ENCODE data around the gene ZCCHC14.

Gene ZCCHC14

DNA sequence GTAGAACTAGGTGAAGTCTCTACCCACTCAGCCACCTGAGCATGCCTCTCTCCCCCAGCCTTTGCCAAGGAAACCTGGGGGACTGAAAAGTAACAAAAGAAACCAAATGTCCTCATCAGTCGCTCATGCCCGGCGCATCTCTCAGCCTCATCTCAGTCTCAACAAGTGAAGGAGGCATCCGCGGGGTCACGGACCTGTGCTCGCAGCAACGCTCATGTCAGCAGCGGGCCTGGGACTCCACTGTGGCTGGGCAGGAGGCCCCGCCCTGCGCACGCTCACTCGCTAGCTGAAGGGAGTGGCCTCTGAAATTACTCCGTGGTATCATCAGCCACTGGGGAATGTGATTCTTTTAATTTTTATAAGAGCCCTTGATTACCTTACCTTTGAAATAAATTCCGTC lies 69.4 kb downstream of the ZCCHC14 start:
- DNase-seq: no peak

DNA sequence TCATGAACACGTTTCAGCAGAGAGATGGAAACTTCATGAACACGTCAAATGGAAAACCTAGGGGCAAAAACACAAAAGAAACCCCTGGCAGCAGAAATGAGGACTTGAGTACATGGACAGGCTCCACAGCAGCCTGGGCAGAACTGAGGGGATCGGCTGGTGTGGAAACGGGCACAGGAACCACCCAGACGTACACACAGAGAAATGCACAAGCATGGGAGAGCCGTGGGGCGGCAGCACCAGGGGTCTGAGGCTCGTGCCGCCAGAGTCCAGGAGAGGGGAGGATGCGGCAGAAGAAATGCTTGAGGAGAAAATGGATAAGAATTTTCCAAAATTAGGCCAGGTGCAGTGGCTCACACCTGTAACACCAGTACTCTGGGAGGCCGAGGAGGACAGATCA lies 70.7 kb downstream of the ZCCHC14 start:
- DNase-seq: no peak

- no peak for DNase-seq
Measured at GRCh38 chr16:87421003-87421912, 71.6 kb downstream of the ZCCHC14 start.

DNA sequence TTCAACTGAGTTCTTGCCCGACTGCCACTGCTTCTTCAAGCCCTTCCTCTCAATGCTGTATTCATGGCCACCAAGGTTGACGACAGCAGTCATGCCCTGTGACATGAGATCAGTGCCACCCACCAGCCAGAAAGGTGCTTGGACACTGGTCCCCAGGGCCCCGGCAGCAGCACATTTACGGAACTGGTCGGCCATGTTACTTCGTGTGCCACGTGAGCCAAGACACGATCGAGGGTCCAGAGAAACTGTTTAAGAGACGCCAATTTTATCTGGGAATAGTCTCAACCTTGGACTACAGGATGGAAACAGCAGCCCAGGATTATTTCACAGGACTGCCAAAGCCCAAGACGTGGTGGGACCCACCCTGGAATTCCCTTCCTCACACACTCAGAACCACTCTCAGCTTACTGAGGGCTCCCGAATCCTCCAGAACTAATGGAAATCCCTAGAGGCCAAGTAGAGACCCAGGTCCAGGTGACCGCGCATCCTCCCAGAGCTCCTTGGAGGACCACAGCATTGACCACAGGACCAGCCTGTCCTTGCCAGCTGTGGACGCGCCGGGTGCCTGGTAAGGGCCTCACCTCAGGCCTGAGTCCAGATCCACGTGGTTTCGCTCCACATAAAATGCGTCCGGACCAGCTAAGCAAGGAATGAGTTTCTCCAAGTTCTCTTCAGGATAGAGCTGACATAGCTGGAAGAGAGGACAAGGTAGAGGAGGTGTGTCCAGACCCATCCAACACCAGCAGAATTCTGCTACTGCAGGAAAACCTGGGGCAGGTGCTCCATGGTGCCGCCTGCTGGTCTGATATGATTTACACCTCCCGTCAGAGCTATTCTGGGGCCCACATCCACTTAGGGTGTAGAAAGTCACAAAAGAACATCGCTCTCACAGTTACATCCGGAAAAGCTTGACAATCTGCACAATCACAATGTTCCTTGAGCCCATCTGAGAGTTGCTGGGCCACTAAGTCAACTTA lies 72.5 kb downstream of the ZCCHC14 start:
- no peak for DNase-seq

GRCh38 chr16:87418644-87419043 lies 74.2 kb downstream of the ZCCHC14 start:
- no peak for DNase-seq

DNA sequence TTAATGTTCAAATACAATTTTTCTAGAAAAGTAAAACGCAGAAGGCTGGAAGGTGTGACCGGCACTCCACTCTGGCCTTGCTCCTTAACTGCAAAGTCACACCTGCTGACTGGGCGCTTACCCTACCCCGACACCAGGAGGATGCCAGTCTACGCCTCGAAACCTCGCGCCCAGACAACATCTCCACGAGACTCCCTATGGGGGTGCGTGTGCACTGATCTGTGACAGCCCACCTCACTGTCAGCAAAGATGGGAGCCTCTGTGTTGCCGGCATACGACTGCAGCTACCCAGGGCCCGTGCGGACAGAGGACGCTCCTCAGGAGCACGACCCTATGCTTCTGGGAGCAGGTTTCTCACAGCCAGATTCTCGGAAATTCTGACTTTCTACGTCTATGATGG lies 74.6 kb downstream of the ZCCHC14 start:
- DNase-seq: no peak

- no peak for DNase-seq
Measured at GRCh38 chr16:87417528-87417910, 75.3 kb downstream of the ZCCHC14 start.

DNA sequence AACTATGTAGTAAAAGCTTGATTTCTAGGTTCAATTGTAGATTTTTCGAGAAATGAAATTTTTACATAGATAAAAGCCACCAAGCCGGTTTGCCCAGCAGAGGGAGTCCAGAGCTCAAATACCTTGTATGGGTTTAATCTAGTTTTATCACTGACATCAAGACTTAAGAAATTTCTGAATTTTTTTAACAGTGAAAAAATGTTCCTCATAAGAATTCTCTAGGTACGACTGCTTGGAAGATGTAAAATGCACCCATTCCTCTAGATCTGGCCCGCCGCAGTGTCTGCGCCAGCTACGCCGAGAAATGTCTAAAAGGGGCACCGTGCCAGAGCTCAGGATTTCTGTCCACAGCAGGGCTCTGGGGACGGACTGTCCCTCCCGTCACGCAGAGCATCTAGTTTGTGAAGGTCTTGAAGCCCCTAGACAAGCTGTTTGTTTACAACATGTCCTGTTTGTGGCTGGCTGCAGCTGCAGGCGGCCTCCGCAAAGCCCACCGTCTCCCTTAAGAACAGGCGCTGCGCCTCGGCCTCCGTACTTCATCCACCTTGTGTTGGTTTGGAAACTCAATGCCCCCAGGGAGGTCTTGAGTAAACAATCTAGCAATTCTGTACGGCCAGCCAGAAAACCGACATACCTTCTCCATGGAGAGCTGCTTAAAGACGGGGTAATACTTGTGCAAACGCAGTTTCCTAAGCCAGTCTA lies 75.8 kb downstream of the ZCCHC14 start:
- peak; percentile 57 for DNase-seq

GRCh38 chr16:87415441-87415840 lies 77.4 kb downstream of the ZCCHC14 start:
- DNase-seq: no peak

- DNase-seq: no peak
Measured at GRCh38 chr16:87414251-87414680, 78.6 kb downstream of the ZCCHC14 start.

GRCh38 chr16:87412996-87413421 lies 79.8 kb downstream of the ZCCHC14 start:
- DNase-seq: no peak

- DNase-seq: no peak
Measured at GRCh38 chr16:87412371-87412995, 80.3 kb downstream of the ZCCHC14 start.

DNA sequence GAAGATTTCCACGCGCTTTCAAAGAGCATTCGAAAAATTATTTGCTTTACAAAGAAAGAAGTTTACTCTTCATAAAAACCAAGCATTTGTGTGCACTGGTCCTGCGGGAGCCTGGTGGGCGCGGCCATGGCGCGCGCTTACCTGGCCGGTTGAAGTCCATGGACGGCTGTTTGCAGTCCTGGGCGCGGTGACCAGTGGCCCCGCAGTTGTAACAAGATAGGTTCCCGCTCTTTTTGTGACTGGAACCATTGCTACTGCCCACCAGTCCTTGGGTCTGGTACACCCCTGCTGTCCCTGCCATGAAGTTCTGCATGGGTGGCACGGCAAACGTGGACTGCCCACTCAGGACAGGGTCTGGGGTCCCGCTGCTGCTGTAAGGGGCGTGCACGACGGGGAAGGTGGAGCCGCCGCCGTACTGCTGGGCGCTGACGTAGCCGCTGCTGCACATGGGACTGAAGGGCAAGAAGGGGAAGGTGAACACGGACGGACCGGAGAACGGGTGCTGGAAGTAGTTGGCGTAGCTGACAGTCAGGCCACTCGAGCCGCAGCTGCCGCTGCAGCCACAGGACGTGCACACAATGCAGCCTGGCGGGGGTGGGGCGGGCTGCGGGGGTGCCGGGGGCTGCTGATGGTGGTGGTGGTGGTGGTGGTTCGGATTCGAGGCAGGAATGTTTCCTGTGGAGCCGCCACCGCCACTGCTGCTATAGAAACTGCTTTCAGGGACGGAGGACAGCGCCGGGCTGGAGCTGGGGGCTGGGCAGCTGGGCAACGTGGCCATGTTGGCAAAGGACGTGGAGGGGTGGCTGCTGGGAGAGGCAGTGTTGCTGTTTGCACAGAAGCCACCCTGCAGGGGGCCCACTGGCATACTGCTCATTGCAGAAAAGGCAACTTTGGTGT lies 81.2 kb downstream of the ZCCHC14 start:
- no peak for DNase-seq

GRCh38 chr16:87410968-87411367 lies 81.9 kb downstream of the ZCCHC14 start:
- DNase-seq: no peak

DNA sequence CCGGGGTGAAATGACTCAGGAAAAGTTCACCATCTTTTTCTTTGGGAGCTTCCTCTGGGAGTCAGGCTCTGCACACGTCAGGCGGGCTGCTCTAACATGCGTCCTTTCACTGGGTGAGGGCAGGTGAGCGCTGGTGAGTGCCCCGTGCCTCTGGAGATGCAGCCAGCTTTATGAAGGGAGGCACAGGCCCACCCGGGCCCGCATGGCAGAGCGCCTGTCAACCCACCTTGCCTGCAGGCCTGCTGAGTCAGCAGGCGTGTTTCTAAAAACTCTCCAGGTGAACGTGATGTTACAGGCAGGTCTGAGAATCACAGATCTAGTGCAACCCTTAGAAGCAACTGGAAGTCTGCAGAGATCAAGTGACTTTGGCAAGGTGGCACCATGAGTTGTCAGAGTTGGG lies 82.3 kb downstream of the ZCCHC14 start:
- no peak for DNase-seq

DNA sequence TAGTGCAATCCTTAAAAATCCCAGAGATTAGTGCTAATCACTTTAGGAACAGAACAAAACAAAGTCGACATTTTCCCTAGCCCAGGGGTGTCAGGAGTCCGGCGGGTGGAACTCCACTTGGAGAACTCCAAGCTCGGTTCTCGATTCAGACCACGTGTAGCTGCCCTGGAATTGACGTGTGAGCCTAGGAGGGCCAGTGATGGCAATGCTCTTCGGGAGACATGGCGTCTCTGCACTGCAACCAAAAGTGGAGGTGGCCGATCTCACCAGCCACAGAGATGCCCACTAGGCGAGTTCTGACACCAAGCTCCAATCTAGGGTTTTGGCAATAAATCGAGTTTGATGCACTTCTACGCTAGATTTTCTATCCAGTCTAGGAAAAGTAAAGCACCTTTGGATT lies 83.0 kb downstream of the ZCCHC14 start:
- DNase-seq: no peak

- no peak for DNase-seq
Measured at GRCh38 chr16:87409153-87409552, 83.7 kb downstream of the ZCCHC14 start.

GRCh38 chr16:87407511-87408112 lies 85.2 kb downstream of the ZCCHC14 start:
- DNase-seq: peak; percentile 22

- DNase-seq: no peak
Measured at GRCh38 chr16:87406495-87407088, 86.2 kb downstream of the ZCCHC14 start.

All from CD4-positive, alpha-beta T cell treated with Interleukin-6 for 4 hours (primary cell).